K562 (cell line): ENCODE data around the gene TRAF7. TPM values are rescaled to one million over a fixed set of nuclear protein-coding genes. Genes with fewer than 3 reads are reported as not detected.

ENCODE experiments used
- ATAC-seq: fragments of 200-7000 bp; cut with Tn5 transposase; 3 replicates; pipeline ENCODE4 v1.9.1; 2020; ENCODE audit warnings: moderate library complexity
- BruUV-seq: library from RNA; stranded (reverse); fragments of 400-500 nt; replicated peaks from 2 replicates; lab custom pipeline; 2021; lab: Mats Ljungman, UMichigan
- CTCF ChIA-PET: fragments of 300-600 bp; formaldehyde crosslinking; extraction: SDS; loops from one replicate; lab custom pipeline; 2021; ENCODE audit warnings: low intra/inter-chr PET ratio; lab: Yijun Ruan, JAX
- POLR2A ChIA-PET: fragments of 300-600, 350-650 bp; sonication (Branson Sonifier 250); formaldehyde crosslinking; extraction: SDS; loops from one replicate; lab custom pipeline; 2021; ENCODE audit warnings: antibody characterized with exemption, inconsistent platforms; lab: Yijun Ruan, JAX
- DNase-seq, 4 experiments: peaks; one replicate each; pipeline versions ENCODE4 v3.0.0 to v3.0.0-alpha.2; 2011 to 2018; ENCODE audit warnings: low spot score in 3 of 4, mixed read lengths in 3 of 4; ENCODE audit errors: extremely low read depth in 1 of 4
- FAIRE-seq: peaks from 2 replicates; lab custom pipeline; 2011; peaks lifted over from hg19 to GRCh38; lab: Jason Lieb, UNC
- H2AFZ ChIP-seq: 2 replicates; pipeline ENCODE4 v1.6.0; 2011; ENCODE audit warnings: low read depth, low read length, control low read depth, inconsistent platforms
- H3K27ac ChIP-seq: fragments of 200-600 bp; 3 replicates; pipeline ENCODE4 v1.8.0; 2011; ENCODE audit warnings: low read depth, mild to moderate bottlenecking, control low read depth, inconsistent platforms, low read length, moderate library complexity, mixed read lengths; ENCODE audit errors: extremely low read depth
- H3K27me3 ChIP-seq, 2 experiments: fragments of 300-600 bp in 1 of 2; 2 replicates in 1 of 2; 3 replicates in 1 of 2; pipeline versions ENCODE4 v1.6.0 to v1.8.0; 2011; ENCODE audit warnings: inconsistent platforms in 2 of 2, low read length in 2 of 2, mild to moderate bottlenecking in 1 of 2, mixed read lengths in 1 of 2, moderate library complexity in 1 of 2; ENCODE audit not compliant: control insufficient read depth in 2 of 2, insufficient read depth in 2 of 2
- H3K36me3 ChIP-seq: fragments of 300-600 bp; 3 replicates; pipeline ENCODE4 v1.8.0; 2011; ENCODE audit warnings: mild to moderate bottlenecking, low read length, inconsistent platforms; ENCODE audit not compliant: control insufficient read depth, insufficient read depth
- H3K4me1 ChIP-seq, 2 experiments: fragments of 200-600 bp in 1 of 2; replicated peaks in 1 of 2; 2 replicates in 1 of 2; 3 replicates in 1 of 2; pipeline versions ENCODE4 v1.5.1 to v1.8.0; 2011; ENCODE audit warnings: inconsistent platforms in 2 of 2, low read length in 2 of 2, mild to moderate bottlenecking in 1 of 2, mixed read lengths in 1 of 2, moderate library complexity in 1 of 2; ENCODE audit not compliant: control insufficient read depth in 2 of 2, insufficient read depth in 2 of 2
- H3K4me2 ChIP-seq: 2 replicates; pipeline ENCODE4 v1.6.1; 2011; ENCODE audit warnings: low read length, control low read depth, inconsistent platforms, mixed read lengths; ENCODE audit not compliant: insufficient read depth
- H3K4me3 ChIP-seq: fragments of 200-600 bp; sonication (generic), shearing (Covaris generic); 2 replicates; pipeline ENCODE4 v1.5.1; 2016; ENCODE audit warnings: control low read depth, inconsistent platforms
- H3K79me2 ChIP-seq: fragments of 200-600 bp; 3 replicates; pipeline ENCODE4 v1.8.0; 2011; ENCODE audit warnings: low read length, inconsistent platforms; ENCODE audit not compliant: control insufficient read depth, insufficient read depth
- H3K9ac ChIP-seq, 2 experiments: 2 replicates each; pipeline versions ENCODE4 v1.6.0 to v1.6.1; 2011; ENCODE audit warnings: low read depth in 2 of 2, low read length in 2 of 2, control low read depth in 1 of 2, inconsistent platforms in 1 of 2, mild to moderate bottlenecking in 1 of 2, mixed read lengths in 1 of 2; ENCODE audit not compliant: insufficient read depth in 1 of 2
- H3K9me1 ChIP-seq: one replicate; pipeline ENCODE4 v1.6.0; 2011; ENCODE audit warnings: inconsistent platforms, mild to moderate bottlenecking, low read length, moderate library complexity; ENCODE audit not compliant: control insufficient read depth, insufficient read depth
- H3K9me3 ChIP-seq: replicated peaks from 2 replicates; pipeline ENCODE4 v1.5.1; 2011; ENCODE audit warnings: low read depth, low read length, inconsistent platforms; ENCODE audit not compliant: control insufficient read depth, insufficient read depth
- H4K20me1 ChIP-seq: replicated peaks from 2 replicates; pipeline ENCODE4 v1.6.1; 2011; ENCODE audit warnings: low read length, inconsistent platforms, mixed read lengths; ENCODE audit not compliant: control insufficient read depth, insufficient read depth
- ARID1B ChIP-seq: fragments of 450-650 bp; IDR thresholded peaks from 2 replicates; pipeline ENCODE4 v1.6.1; 2016; ENCODE audit warnings: antibody characterized with exemption, mild to moderate bottlenecking, inconsistent platforms
- BHLHE40 ChIP-seq: IDR thresholded peaks from 2 replicates; pipeline ENCODE4 v1.6.1; 2011; ENCODE audit warnings: low read length, improper control_type of control experiment
- CBFA2T3 ChIP-seq: fragments of 450-650 bp; IDR thresholded peaks from 2 replicates; pipeline ENCODE4 v1.6.1; 2017
- CHD4 ChIP-seq: fragments of 200-600 bp; sonication (generic); IDR thresholded peaks from 3 replicates; pipeline ENCODE4 v1.6.1; 2012; ENCODE audit warnings: low read depth, mild to moderate bottlenecking, mixed read lengths, low read length, inconsistent platforms; ENCODE audit not compliant: insufficient read depth, insufficient replicate concordance, poor library complexity, severe bottlenecking
- ELF2 ChIP-seq: fragments of 250-450 bp; sonication (Bioruptor Pico); IDR thresholded peaks from 2 replicates; pipeline ENCODE4 v1.5.0; 2021; ENCODE audit warnings: mild to moderate bottlenecking
- EP400 ChIP-seq: fragments of 450-650 bp; IDR thresholded peaks from 2 replicates; pipeline ENCODE4 v1.6.1; 2017; ENCODE audit warnings: antibody characterized with exemption, mild to moderate bottlenecking, moderate library complexity
- FOXM1 ChIP-seq, 2 experiments: fragments of 450-650 bp in 1 of 2; sonication (generic) in 1 of 2; formaldehyde crosslinking in 1 of 2; IDR thresholded peaks; 2 replicates each; pipeline versions ENCODE4 v1.6.1 to v1.9.0; 2017 to 2022; ENCODE audit warnings: low read depth in 2 of 2, mild to moderate bottlenecking in 2 of 2, missing genetic modification reagents in 1 of 2, moderate library complexity in 1 of 2
- HNRNPH1 ChIP-seq: fragments of 200-400 bp; formaldehyde crosslinking; optimal IDR thresholded peaks from 2 replicates; pipeline ENCODE3; 2017; ENCODE audit warnings: low read depth, mild to moderate bottlenecking, low read length, moderate library complexity
- HNRNPUL1 ChIP-seq: fragments of 200-400 bp; formaldehyde crosslinking; IDR thresholded peaks from 2 replicates; pipeline ENCODE4 v1.6.1; 2017; ENCODE audit warnings: low read length
- LEF1 ChIP-seq: fragments of 450-650 bp; IDR thresholded peaks from 2 replicates; pipeline ENCODE4 v1.6.1; 2016; ENCODE audit warnings: mild to moderate bottlenecking
- NCOR1 ChIP-seq: fragments of 450-650 bp; IDR thresholded peaks from 2 replicates; pipeline ENCODE4 v1.6.1; 2016; ENCODE audit warnings: mild to moderate bottlenecking, moderate library complexity
- NFE2L1 ChIP-seq: fragments of 450-650 bp; IDR thresholded peaks from 2 replicates; pipeline ENCODE4 v1.6.1; 2016; ENCODE audit warnings: missing genetic modification characterization, low read depth, mild to moderate bottlenecking, missing compliant biosample characterization, moderate library complexity, borderline replicate concordance
- NFYB ChIP-seq: IDR thresholded peaks from 2 replicates; pipeline ENCODE4 v1.6.1; 2011; ENCODE audit warnings: mild to moderate bottlenecking, moderate library complexity; ENCODE audit not compliant: insufficient read length; ENCODE audit errors: extremely low read depth
- NR2C2 ChIP-seq, 2 experiments: fragments of 200-800 bp in 1 of 2; sonication (Bioruptor generic) in 1 of 2; sonication (generic) in 1 of 2; formaldehyde crosslinking in 1 of 2; IDR thresholded peaks; 2 replicates each; pipeline versions ENCODE4 v1.6.1 to v1.8.0; 2016 to 2022; ENCODE audit warnings: mild to moderate bottlenecking in 1 of 2, missing compliant biosample characterization in 1 of 2, missing genetic modification characterization in 1 of 2, missing genetic modification reagents in 1 of 2
- NR2F6 ChIP-seq: fragments of 450-650 bp; formaldehyde crosslinking; IDR thresholded peaks from 2 replicates; pipeline ENCODE4 v1.4.0; 2020; ENCODE audit warnings: mild to moderate bottlenecking
- PHB2 ChIP-seq: fragments of 450-650 bp; IDR thresholded peaks from 2 replicates; pipeline ENCODE4 v1.6.1; 2017; ENCODE audit warnings: low read depth
- RFX7 ChIP-seq: fragments of 250-450 bp; sonication (Bioruptor Pico); IDR thresholded peaks from 2 replicates; pipeline ENCODE4 v1.5.1; 2021; ENCODE audit warnings: mild to moderate bottlenecking
- TEAD1 ChIP-seq, 2 experiments: fragments of 450-650 bp in 1 of 2; sonication (generic) in 1 of 2; formaldehyde crosslinking; IDR thresholded peaks; 2 replicates each; pipeline versions ENCODE4 v1.4.0 to v1.8.0; 2020 to 2022; ENCODE audit warnings: mild to moderate bottlenecking in 2 of 2, missing genetic modification reagents in 1 of 2
- XRCC4 ChIP-seq: IDR thresholded peaks from one replicate; pipeline ENCODE4 v1.6.1; 2011; ENCODE audit not compliant: insufficient read depth, insufficient read length; ENCODE audit errors: extremely low read depth
- WGBS: fragments of 100-300 bp; shearing (Covaris generic); methylation state at CpG from one replicate; pipeline ENCODE4 v1.1.6; 2016; ENCODE audit warnings: low coverage, mixed read lengths; ENCODE audit not compliant: insufficient coverage; ENCODE audit errors: missing lambda C conversion rate; 5-methylcytosine and 5-hydroxymethylcytosine counted together
- in situ Hi-C: fragments of 300-500 bp; cut with MboI; formaldehyde crosslinking; loops from 4 replicates; pipeline ENCODE4 v1.15.0; 2018; ENCODE audit warnings: inconsistent platforms, mixed read lengths
- intact Hi-C: fragments of 100-400 bp; cut with micrococcal nuclease; formaldehyde crosslinking; loops from 2 replicates; pipeline ENCODE4 v1.14.2; 2022
- polyA plus RNA-seq, 8 experiments: library from polyadenylated mRNA; depleted of rRNA in 4 of 8; stranded (reverse) in 5 of 8; unstranded in 3 of 8; fragments of >200 nt; fragmentation: Nextera tagmentation in 2 of 8; fragmentation: Illumina TruSeq in 1 of 8; extraction: Ambion mirVana in 2 of 8; extraction: Trizol in 1 of 8; gene quantifications; 2 replicates each; pipeline versions ENCODE4 v1.2.1 to v1.2.3, GENCODE V29; 2011 to 2014; ENCODE audit warnings: inconsistent platforms in 1 of 8, missing spikeins in 1 of 8
- total RNA-seq, 7 experiments: library from RNA; depleted of rRNA in 6 of 7; stranded (reverse); fragments of >200 nt in 6 of 7; fragmentation: Illumina TruSeq in 2 of 7; extraction: Trizol in 2 of 7; gene quantifications; 2 replicates each; pipeline versions ENCODE4 v1.2.1 to v1.2.3, GENCODE V29; 2011 to 2021; ENCODE audit warnings: low replicate concordance in 1 of 7
- TF ChIP-seq, protein P1 (sequence below): fragments of 250-450 bp; sonication (Bioruptor Pico); IDR thresholded peaks from 2 replicates; pipeline ENCODE4 v1.5.0; 2022; ENCODE audit warnings: mild to moderate bottlenecking

The TRAF7 gene
- total and polyA plus RNA-seq, 9 of the 15 experiments (the other 6 are each of a cell fraction or from before 2014, with no cell fraction given): 1.1 to 113 (median 41.6) TPM

DNA sequence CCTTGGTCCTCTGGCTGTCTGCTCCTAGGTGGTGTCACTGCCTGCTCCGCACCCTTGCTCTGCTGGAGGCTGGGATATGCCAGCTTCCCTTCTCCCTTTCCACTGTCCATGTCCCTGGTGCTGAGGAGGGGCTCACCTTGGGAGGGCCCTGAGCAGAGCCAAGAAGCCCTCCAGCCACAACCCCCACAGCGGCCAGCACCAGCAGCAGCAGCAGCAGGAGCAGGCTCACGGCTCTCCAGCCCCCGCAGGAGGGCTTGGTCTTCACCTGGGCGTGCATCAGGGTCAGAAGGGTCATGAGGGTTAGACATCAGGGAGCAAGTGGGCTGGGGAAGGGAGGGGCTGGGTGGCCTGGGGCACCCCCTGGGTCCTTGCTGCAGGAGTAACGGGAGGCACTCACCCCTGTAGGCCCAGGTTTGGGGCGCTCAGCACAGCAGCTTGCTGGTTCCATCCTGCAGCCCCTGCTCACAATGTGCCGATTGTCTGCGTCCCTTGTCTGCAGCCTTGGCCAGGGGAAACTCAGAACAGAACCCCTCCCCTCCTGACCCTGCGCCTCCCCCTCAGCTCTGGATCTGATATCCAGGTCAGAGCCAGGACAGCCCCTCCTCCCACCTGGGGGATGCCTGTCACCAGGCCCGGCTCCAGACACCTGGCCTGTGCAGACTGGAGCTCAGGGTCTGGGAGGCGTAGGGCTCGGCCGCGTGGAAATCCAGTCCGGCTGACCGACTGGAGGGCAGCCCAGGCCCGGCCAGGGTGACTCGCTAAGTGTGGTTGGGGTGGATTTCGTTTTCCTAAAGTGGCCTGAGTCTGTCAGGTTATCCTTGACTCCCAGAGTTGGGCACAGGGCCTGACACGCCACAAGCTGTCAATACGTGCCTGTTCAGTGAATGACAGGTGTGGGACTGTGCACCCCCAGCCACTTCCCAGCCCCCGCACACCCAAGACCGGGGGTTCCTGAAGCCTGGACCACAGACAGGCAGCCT is 55.1 kb downstream of the TRAF7 start, which contains the start of gene BRICD5:
TSS of gene BRICD5 (minus strand) at position 478 of the 980 bp plus-strand sequence. CDS start at position 448, 30 bp downstream.
- Histone ChIP-seq H3K27me3 (no peaks in the 10 kb centered on the region), H3K36me3 (peaks cover 61% of the 10 kb centered on the region; the same call in 2 of the 3 replicates), H3K27ac (peak within 1 kb of the TSS; percentile 38; the same call in 1 of the 3 replicates), H3K9me3 (no peaks in the 10 kb centered on the region), H3K4me2 (peak within 1 kb of the TSS; percentile 15; the same call in 1 of the 2 replicates), H3K4me3 (no peak within 1 kb of the TSS), H3K4me1 (peaks cover 31 to 90% of the 10 kb centered on the region in 2 experiments), H3K79me2 (peaks cover 67% of the 10 kb centered on the region), H2AFZ (no peak within 1 kb of the TSS), H3K9ac (peak within 1 kb of the TSS in 1 of 2 experiments; percentile 99; a peak in 2 of 4 replicates), H3K9me1 (no peaks in the 10 kb centered on the region), H4K20me1 (peaks cover 21% of the 10 kb centered on the region)
- no TSS peak for BruUV-seq
- intact Hi-C loops (no loop called here), in situ Hi-C loops (no loop called here)
- FAIRE-seq (peak; percentile 83), DNase-seq (peak in 2 of 4 experiments; percentile 70 to 80), ATAC-seq (peak; percentile 12)
- ChIA-PET CTCF (no interaction called here), POLR2A (interaction anchor here (1.3 to 2.1 kb wide), 3 partner anchors 13 to 56 kb away, joined by 3 to 12 read pairs (median 11); partner anchors contain the start of genes CASKIN1, E4F1 and TRAF7)
- 25% methylated on average over 23 of the region's 24 CpGs for WGBS
- no peak for TF ChIP-seq RFX7
- no peak for TF ChIP-seq FOXM1 (IDR thresholded peaks at IDR 0.05; ENCODE audit: low read depth)
- no peak for TF ChIP-seq FOXM1 (CRISPR knock-in tag; IDR thresholded peaks at IDR 0.05; ENCODE audit: low read depth)
- TF ChIP-seq PHB2: no peak
- TF ChIP-seq ARID1B: peak; percentile 35; the same call in 1 of the 2 replicates
- no peak for TF ChIP-seq NFYB
- TF ChIP-seq, protein P1, sequence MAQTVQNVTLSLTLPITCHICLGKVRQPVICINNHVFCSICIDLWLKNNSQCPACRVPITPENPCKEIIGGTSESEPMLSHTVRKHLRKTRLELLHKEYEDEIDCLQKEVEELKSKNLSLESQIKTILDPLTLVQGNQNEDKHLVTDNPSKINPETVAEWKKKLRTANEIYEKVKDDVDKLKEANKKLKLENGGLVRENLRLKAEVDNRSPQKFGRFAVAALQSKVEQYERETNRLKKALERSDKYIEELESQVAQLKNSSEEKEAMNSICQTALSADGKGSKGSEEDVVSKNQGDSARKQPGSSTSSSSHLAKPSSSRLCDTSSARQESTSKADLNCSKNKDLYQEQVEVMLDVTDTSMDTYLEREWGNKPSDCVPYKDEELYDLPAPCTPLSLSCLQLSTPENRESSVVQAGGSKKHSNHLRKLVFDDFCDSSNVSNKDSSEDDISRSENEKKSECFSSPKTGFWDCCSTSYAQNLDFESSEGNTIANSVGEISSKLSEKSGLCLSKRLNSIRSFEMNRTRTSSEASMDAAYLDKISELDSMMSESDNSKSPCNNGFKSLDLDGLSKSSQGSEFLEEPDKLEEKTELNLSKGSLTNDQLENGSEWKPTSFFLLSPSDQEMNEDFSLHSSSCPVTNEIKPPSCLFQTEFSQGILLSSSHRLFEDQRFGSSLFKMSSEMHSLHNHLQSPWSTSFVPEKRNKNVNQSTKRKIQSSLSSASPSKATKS (CRISPR knock-in tag): no peak
- no peak for TF ChIP-seq TEAD1 (CRISPR knock-in tag; IDR thresholded peaks at IDR 0.05)
- no peak for TF ChIP-seq NR2C2 (CRISPR knock-in tag; IDR thresholded peaks at IDR 0.05)
- TF ChIP-seq NR2C2 (tag; IDR thresholded peaks at IDR 0.05): 0 out of 2 replicates have a peak, but pooled peaks have one; percentile 10
- TF ChIP-seq CBFA2T3: peak; percentile 54
- 0 out of 2 replicates have a peak, but pooled peaks have one; percentile 15 for TF ChIP-seq LEF1
- TF ChIP-seq BHLHE40: no peak
- TF ChIP-seq NCOR1: peak; percentile 53
- TF ChIP-seq HNRNPH1: no peak
- no peak for TF ChIP-seq NFE2L1 (tag)
- no peak for TF ChIP-seq NR2F6 (CRISPR knock-in tag)
- no peak for TF ChIP-seq CHD4
- no peak for TF ChIP-seq HNRNPUL1
- peak; percentile 25; the same call in 1 of the 2 replicates for TF ChIP-seq EP400
- no peak for TF ChIP-seq ELF2 (CRISPR knock-in tag)
- TF ChIP-seq XRCC4: no peak
